HG03571 (cell line): Measurements from ENCODE around the gene OGA.

Source experiments
- ATAC-seq: cut with Tn5 transposase; IDR thresholded peaks from one replicate; pipeline ENCODE4 v1.9.1; 2021; ENCODE audit not compliant: unreplicated experiment

OGA gene

DNA sequence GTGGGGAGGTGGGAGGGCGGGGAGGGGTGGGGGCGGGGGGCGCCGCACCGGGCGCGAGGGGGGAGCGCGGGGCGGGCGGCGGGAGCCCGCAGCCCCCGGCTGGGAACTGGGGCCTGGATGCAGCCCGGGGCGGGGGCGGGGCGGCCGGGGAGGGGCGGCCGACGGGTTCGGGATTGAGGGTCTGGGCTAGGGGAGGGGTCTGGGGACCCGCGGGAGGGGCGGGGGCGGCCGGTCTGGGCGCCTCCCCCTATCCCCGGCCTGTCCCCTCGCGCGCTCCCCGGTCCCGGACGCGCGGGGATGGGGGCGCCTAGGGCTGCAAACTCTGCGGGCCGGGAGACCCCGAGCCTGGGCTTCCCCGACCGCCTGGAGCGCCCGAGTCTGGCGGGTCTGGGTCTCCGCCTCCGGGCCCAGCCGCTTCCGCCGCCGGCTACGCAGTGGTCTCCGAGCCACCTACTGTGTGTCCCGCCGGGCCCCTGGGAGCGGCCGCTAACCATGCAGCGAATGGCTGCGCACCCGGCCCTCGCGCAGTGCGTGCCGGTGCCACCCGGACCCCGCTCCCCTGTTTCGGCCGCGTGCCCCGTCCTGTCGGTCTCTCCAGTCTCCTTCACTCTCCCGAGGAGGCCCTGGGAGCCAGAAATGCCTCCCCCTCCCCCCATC, 42.0 kb downstream of the OGA start:
- no peak for ATAC-seq

DNA sequence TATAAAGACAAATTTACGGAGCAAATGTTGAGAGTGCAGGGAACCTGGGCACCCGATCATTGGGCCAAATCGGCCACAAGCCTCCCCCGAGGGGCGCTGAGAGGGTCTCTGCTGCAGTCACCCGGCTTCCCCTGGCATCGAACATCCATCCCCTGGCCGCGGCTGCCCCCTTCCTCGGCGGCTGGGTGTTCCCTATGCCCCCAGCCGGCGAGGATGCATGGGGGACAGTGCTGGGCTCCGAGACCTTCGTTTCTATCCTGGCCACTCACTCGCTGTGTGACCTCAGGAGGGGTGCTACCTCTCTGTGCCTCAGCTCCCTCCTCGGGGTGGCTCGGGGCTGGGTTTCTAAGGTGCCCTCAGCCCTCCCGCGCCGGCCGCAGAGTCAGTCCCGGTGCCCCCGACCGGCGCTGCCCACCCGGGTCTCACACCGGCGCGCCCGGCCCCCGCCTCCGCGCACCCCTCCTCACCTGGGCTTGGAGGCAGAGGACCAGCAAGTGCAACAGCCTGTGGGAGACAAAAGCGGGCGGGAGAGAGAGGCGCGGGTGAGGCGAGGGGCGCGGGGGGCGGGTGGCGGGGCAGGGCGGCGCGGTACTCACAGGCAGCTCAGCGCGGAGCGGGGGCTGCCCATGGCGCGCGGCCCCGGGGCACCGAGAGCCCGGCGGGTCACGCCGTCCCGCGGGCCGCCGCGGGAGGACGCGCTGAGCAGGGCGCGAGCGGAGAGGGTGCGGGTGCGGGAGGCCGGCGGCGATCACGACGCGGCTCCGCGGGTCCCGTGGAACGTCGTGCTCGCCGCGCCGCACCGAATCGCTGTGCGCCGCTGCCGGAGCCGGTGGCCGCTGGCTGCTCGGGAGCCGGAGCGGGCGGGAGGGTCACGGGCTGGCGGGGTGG, 42.7 kb downstream of the OGA start, which contains the start of gene FGF8:
FGF8 (minus strand) TSS at position 842 of the 888 bp plus-strand sequence; CDS start at position 628, 214 bp downstream.
- no peak for ATAC-seq

DNA sequence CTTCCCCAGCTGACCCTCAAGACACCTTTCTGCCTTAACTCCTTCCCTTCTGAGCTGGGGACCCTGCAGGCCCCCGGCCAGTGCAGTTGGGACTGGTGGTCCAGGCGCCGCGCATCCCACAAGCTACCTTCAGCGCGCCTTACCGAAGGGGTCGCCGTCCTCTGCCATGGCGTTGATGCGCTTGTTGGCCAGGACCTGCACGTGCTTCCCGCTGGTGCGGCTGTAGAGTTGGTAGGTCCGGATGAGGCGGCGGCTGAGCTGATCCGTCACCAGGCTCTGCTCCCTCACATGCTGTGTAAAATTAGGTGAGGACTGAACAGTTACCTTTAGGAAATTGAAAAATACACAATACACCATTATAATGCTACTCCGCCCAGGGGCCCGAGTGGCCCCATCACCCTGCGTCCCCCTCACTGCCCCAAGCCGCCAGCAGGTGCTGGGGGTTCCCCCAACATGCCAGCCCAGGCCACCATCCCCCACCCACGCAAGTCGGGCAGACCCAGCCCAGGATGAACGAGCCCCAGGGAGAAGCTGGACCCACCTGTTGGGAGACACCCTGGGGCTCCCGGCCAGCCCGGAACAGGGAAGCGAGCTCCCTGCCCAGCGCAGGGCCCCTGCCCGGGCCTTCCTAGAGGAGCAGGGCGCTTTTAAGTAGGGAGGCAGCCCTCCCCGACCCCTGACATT, 43.5 kb downstream of the OGA start:
- ATAC-seq: no peak

DNA sequence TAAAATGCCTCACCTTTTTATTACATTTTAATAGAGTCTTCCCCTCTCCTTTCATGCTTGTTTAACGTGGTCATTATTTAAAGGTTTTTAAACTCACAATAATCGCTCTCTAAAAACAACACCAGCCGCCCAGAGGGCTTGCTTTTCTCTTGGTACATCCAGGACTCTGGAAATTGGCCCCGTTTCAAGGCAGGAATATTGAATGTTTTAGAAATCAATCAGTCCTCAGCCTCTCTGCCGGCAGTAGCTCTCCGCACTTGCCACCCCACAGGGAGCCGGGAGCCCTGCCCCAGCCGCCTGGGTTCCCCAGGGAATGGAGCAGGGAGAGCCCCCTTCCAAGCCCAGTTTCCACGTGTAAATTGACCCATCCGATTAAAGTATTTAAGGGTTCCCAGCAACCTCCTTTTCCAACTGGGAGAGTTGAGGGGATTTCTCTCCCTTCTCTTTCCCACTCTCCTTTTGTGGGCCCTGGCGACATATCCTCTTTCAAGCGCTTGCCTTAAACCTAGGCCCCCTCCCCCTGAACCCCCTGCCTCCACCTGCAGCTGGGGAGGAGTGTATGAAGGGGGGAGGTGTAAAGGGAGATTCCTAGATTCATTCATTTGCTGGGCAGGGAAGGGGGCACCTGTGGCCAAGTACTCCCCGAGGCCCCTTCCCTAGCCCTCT, 44.2 kb downstream of the OGA start:
- no peak for ATAC-seq

DNA sequence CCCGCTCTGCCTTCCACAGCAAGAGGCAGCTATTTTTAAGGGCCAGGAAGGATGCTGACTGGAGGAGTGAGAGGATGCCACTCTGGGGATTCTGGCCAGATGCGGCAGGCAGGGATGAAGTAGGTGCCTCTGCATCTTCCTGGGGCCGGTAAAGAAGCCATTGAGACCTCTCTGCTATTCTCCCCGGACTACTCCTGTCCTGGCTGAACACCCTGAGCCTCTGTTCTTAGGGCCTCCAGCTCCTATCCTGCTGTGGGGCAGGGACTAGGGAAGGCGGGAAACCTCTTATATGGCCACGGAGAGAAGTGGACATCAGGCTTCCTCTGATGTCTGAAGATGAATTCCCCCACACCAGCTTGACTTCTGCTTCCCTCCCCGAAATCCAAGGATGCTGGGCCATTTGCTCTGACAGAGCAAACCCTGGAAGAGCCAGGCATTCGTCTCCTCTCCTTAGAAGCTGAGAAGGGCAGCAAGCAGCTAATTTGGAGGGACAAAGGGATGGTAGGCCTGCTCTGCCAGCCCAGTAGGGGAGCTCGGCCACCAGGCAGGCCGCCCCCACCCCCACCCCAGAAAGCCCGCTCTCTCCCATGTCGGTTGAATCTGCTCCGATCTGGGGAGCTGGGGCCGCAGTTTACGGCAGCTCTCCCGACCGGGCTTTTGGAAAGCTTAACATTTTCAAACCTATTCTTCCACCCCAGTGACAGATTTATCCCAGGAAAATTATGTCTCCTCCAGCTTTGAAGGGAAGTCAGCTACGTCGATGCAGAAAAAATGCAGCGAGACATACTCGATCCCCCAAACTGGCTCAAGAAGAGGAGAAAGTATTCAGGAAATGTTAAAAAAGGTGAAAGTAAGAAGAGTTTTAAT, 45.1 kb downstream of the OGA start:
- ATAC-seq: no peak

DNA sequence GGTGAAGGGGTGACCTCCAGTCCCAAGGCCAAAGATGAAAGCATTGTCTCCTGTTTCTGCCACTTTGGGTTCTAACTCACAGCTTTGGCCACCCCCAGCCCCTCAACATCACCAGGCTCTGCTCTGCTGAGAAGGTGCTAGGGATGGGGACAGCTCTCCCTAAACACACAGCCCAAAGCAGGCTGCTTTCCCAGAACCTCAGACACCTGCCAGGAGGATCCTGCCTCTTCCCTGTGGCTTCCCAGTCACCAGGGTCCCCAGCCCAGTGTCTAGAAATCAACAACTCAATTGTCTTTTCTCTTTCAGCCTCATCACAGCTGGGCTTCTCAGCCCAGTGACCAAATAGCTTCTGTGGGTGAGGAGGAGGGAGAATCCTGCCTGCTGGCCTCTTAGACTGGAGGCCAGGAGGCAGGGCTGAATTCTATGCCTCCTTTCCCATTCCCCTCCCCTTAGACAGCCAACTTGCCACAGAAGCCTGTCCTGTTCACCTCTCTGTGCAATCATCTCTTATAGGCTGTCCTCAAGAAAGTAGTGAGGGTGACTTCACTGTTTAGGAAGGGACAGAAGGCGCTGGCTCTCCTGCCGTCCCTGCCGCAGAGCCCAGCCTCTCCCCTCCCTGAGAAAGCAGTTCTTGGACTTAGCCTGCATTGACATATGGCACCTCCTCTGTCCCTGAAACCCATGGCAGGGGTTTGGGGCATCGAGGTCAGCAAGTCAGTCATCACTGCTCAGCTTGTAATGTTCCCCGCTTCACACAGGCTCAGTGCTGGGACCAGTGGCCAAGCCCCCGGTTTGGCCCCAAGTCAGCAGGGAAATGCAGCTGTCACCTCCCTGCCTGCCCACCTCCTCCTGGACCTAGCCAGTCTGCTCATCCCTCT, 46.0 kb downstream of the OGA start:
- ATAC-seq: no peak

DNA sequence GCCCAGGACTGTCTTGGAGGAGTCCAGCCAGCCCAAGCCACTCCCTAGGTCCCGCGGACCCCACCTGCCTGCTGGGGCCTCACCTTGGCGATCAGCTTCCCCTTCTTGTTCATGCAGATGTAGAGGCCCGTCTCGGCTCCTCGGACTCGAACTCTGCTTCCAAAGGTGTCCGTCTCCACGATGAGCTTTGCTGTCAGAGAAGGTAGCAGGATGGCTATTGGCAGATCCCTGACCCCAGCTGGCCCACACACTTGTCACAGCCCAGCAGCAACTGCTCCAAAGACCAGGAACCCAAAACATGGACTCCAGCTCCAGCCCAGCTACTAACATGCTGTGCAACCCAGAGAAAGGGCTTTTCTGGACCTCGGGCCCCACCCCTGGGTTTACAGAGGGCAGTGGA, 46.9 kb downstream of the OGA start:
- no peak for ATAC-seq

DNA sequence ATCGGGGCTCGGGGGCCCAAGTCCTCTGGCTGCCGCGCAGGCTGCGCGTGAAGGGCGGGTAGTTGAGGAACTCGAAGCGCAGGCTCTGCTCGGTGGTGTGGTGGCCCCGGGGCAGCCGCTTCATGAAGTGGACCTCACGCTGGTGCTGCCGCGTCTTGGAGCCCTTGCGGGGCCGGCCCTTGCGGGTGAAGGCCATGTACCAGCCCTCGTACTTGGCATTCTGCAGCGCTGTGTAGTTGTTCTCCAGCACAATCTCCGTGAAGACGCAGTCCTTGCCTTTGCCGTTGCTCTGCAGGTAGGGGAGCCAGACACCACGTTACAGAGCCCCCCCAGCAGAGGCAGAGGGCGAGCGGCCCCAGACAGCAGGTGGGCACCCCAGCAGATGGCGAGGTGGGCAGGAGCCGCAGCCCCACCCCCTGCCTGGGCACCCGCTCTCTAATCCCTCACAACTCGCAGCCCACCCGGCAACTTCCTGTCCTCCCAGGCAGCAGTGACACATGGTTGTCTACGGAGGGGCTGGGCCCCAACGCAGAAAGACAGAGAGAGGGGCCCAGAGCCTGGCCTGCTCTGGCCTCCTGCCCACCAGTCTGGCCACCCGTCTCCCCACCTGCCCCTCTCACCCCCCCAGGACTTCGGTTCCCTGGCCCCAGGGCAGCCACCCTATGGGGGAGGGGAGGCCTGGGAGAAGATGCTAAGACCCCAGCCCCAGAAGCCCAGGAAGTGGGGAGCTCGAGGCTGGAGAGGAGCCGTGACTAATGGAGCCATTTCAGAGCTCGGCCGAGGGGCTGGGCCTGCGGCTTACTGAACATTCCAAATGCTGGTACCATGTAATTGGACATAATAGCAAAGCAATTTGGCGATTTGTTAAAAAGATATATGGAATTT, 47.7 kb downstream of the OGA start:
- ATAC-seq: no peak

DNA sequence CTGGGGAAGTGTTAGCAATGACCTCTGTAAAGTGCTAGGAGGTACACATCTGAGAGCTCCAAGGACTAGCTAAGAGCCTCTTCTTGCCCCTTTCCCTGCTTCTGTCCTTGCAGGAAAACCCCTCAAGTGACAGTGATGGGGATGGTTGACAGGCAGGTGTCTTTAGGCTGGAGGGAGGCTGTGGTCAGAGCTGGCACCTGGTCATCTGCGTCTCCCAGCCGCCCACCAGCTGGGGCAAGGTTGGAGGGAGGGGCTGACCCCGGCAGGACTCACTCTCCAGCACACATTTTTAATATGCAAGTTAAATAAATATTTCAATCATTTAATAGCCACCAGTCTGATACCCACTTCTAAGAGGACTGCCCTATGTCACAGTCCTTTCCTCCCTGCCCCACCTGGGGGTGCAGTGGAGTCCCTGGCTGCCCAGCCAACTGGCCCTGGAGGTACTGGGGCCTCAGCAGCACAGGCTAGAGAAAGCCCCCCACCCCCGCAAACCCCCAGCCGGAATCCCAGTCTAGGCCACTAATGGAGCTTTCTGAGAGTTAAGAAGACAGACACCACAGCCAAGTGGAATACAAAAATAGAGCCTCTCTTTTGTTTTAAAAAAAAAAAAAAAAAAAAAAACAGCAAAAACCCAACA, 48.6 kb downstream of the OGA start:
- no peak for ATAC-seq

DNA sequence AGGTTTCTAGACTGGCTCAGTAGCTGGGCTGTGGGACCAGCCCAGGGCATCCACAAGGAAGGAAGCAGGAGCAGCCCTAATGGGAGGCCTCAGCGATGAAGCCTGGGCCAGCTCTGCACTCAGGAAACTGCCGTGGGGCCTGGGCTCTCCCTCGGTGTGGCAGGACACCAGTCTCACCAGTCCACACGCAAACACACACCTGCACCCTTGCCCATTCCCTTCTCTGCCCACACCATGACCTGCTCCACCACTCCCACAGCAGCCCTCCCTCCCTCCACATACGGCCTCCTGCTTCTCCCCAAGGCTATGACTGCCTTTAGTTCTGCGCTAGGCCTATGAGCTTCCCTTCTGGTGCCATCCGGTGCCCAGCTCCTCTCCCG, 49.5 kb downstream of the OGA start:
- ATAC-seq: no peak

DNA sequence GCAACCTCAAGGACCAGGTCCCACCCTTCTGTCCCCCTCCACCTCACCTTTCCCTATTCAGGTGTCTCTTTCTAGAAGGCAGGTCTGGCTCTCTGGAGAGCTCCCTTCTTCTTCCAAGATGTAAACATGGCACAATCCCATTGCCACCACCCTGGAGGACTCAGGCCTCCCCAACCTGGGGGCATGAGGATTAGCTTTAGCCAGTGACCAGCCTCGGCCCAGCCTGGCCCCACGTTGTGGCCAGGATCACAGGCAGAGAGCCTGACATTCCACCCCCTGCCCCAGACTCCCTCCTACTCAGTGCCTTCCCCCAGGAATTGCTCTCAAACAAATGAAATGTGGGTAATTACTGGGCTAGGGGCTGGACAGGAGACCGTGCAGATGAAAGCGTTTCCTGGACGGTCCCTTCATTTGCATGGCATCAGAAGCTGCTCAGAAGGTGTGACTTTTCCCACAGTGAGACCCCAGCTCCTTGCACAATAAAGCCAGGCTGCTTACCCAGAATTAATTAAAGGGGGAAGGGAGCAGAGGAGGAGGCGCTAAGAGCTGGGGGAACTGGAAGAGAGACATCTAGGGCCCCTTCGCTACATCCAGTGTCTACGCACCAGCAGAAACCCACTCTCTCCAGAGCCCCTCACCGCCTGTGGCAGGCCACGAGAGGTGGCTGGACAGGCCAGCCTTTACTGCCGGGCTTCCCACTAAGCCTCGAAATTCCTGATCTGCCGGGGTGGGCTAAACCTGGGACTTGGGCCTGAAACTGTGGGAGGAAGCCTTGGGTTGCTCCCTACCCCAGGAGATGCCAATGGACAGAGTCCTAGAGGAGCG, 50.1 kb downstream of the OGA start:
- ATAC-seq: no peak

DNA sequence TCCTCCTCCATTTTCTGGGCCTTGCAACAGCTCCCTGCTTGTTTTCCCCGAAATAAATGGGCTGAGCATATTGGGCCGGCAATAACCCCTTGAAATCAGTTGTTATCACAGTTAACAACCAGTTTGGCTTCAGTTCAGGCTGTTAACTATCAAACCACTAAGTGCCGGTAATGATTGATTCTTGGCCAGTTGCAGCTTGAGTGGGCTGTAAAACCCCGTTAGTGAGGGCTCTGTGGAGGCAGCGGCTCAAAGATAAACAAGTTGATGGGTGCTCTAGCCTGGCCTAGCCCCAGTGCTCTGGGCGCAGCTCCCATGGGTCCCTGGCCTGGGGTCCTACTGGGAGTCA, 50.7 kb downstream of the OGA start:
- ATAC-seq: no peak

DNA sequence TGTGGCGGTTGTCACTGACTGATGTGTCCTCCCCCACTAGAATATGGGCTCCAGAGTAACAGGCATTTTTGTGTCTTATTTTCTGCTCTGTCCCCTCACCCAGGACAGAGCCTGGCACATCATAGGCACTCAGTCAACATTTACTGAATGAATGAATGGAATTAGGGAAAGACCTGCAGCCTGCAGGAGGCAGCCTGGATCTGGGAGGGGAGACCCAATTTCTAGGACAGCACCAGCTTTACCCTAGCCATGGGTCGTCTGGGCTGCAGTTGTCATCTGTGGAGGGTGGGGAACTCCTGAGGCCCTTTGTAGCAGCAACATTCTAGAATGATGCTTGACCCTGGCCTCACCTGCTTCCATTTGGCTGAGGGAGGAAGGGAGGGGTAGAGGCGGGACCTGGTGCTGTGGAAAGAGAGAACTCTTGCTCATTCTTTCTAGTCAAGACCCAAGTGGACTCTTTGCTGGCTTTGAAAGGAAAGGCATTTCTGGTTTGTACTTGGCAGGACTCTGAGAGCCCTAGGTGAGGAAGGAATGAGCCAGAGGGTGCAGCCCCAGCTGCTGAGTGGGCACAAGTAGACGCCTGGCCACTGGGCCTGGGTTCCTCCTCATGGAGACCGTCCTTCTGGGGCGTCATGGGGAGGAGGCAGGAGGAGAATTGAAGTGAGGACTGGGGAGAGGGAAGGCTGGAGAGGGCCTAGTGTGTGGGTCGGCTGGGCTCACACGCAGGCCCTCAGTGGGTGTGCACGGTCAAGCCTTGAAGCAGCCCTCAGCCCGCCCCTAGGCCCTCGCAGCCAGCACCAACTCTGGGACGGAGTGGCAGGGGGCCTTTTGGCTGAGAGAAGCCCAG, 51.3 kb downstream of the OGA start:
- ATAC-seq: no peak

DNA sequence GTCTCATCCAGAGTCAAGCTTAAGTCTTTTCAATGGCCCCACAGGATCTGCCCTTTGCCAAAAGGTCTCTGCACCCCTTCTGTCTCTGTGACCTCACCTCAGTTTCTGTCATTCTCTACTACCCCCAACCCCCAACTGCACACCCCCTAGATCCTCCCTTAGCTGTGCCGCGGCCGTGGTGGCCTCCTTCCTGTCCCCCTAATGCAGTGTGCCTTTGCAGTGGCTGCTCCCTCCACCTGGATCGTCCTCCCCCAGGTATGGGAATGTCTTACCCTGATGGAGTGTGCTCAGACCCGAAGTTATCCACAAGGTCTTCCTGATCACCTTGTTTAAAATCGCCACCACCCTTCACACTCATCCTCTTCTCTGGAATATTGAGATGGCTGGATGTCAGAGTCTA, 51.9 kb downstream of the OGA start:
- no peak for ATAC-seq

DNA sequence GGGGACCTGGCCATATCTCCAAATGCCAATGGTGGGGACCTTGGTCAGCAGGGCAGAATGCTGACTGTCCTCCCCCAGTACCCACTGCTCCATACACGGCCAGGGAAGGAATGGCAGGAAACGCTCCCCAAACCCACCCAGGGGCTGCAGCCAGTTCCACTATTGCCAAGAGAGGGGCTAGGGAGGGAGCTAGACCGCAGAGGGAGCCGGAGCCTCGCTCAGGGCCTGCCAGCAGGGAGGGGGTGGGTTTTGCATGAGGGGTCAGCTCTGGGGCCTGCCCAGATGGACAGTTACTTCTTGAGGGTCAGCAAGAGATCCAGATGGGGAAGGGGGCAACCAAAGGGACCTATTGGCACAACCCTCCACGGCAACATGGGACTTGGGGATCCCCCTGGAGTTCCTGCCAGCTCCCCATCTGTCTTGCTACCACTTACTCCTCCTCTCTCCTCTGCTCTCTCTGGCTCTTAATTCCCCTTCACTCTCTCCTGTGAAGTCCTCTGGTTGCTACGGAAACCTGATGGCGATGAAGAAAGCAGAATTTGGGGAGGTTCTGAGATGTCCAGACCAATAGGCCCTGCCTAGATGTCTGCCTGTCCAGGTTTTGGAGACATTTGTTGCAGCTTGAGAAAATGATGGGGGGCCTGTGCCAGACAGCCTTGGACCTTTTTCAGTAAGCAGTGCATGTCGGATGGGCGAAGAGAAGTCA, 55.0 kb downstream of the OGA start:
- no peak for ATAC-seq

DNA sequence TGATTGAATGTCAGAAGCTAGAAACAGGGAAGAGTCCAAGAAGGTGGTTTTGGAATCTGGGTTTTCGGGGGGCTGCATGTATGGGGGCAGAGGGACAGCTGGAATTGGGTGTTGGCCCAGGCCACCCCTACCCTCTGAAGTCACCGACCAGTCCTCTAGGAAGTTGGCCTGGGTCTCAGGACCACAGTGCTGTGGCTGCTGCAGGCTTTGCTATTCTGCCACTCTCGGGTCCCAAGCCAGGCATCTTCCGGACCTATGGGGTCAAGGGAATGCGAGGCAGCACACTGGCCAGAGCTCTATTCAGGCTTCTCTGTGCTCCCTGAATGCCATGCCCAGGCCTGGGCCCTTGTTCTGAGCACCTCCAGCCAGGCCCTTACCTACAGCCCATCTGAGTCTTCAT, 55.5 kb downstream of the OGA start:
- no peak for ATAC-seq
